GM23248 (cell line): Measurements from ENCODE around the gene TBXAS1. TPM values are rescaled to one million over a fixed set of nuclear protein-coding genes. Genes with fewer than 3 reads are reported as not detected.

Experiments
- DNase-seq: peaks from one replicate; pipeline ENCODE4 v3.0.0-alpha.2; 2015
- H2AFZ ChIP-seq: fragments of 200-600 bp; sonication (generic); 2 replicates; pipeline ENCODE4 v1.6.1; 2016; ENCODE audit warnings: antibody characterized with exemption
- H3F3A ChIP-seq: fragments of 200-600 bp; sonication (generic); 2 replicates; pipeline ENCODE4 v1.6.1; 2016; ENCODE audit warnings: mild to moderate bottlenecking, antibody characterized with exemption, mixed run types; ENCODE audit not compliant: insufficient read depth
- H3K27ac ChIP-seq: fragments of 200-600 bp; sonication (generic); 2 replicates; pipeline ENCODE4 v1.5.1; 2016; ENCODE audit warnings: mild to moderate bottlenecking
- H3K27me3 ChIP-seq: fragments of 200-600 bp; sonication (generic); replicated peaks from 2 replicates; pipeline ENCODE4 v1.6.1; 2016; ENCODE audit warnings: mild to moderate bottlenecking; ENCODE audit not compliant: insufficient read depth
- H3K36me3 ChIP-seq: fragments of 200-600 bp; sonication (generic); 2 replicates; pipeline ENCODE4 v1.6.1; 2016; ENCODE audit warnings: low read depth, mild to moderate bottlenecking
- H3K4me1 ChIP-seq: fragments of 200-600 bp; sonication (generic); 2 replicates; pipeline ENCODE4 v1.6.1; 2016; ENCODE audit warnings: mild to moderate bottlenecking; ENCODE audit not compliant: insufficient read depth
- H3K4me2 ChIP-seq: fragments of 200-600 bp; sonication (generic); one replicate; pipeline ENCODE4 v1.6.1; 2016; ENCODE audit warnings: mild to moderate bottlenecking; ENCODE audit not compliant: unreplicated experiment
- H3K4me3 ChIP-seq: fragments of 200-600 bp; sonication (generic); 2 replicates; pipeline ENCODE4 v1.5.1; 2016; ENCODE audit warnings: mild to moderate bottlenecking
- H3K79me2 ChIP-seq: fragments of 200-600 bp; sonication (generic); 2 replicates; pipeline ENCODE4 v1.6.1; 2016; ENCODE audit warnings: mild to moderate bottlenecking; ENCODE audit not compliant: insufficient read depth
- H3K9ac ChIP-seq: fragments of 200-600 bp; sonication (generic); 2 replicates; pipeline ENCODE4 v1.6.1; 2016; ENCODE audit warnings: mild to moderate bottlenecking
- H3K9me2 ChIP-seq: fragments of 200-600 bp; sonication (generic); 2 replicates; pipeline ENCODE4 v1.6.1; 2016; ENCODE audit warnings: mixed run types, mild to moderate bottlenecking, moderate library complexity; ENCODE audit not compliant: insufficient read depth
- H3K9me3 ChIP-seq: fragments of 200-600 bp; sonication (generic); one replicate; pipeline ENCODE4 v1.6.1; 2017; ENCODE audit warnings: low read depth
- H4K20me1 ChIP-seq: fragments of 200-600 bp; sonication (generic); 2 replicates; pipeline ENCODE4 v1.6.0; 2016; ENCODE audit not compliant: insufficient read depth
- EZH2 ChIP-seq: fragments of 200-600 bp; sonication (generic); IDR thresholded peaks from 2 replicates; pipeline ENCODE4 v1.6.1; 2018; ENCODE audit warnings: antibody characterized with exemption, mild to moderate bottlenecking; ENCODE audit not compliant: insufficient read depth, poor library complexity, severe bottlenecking
- EZH2phosphoT487 ChIP-seq: fragments of 200-600 bp; sonication (generic); IDR thresholded peaks from 2 replicates; pipeline ENCODE4 v1.6.1; 2018; ENCODE audit warnings: antibody characterized with exemption, moderate library complexity, mild to moderate bottlenecking, low read depth; ENCODE audit not compliant: insufficient read depth
- WGBS, 2 experiments: methylation state at CpG; one replicate each; pipeline ENCODE4 v1.1.6; 2015 to 2017; ENCODE audit warnings: low lambda C conversion rate in 2 of 2, low coverage in 1 of 2; ENCODE audit errors: missing lambda C conversion rate in 2 of 2; 5-methylcytosine and 5-hydroxymethylcytosine counted together
- in situ Hi-C: fragments of 300-500 bp; cut with MboI; formaldehyde crosslinking; loops from 2 replicates; pipeline ENCODE4 v1.15.0; 2020
- polyA plus RNA-seq: library from polyadenylated mRNA; unstranded; fragments of >200 nt; fragmentation: Nextera tagmentation; extraction: Ambion mirVana; gene quantifications from 2 replicates; pipeline ENCODE4 v1.2.1, GENCODE V29; 2016
- total RNA-seq: library from RNA; depleted of rRNA; stranded (reverse); fragments of >200 nt; shearing (Covaris generic); gene quantifications from 2 replicates; pipeline ENCODE4 v1.2.3, GENCODE V29; 2014

TBXAS1 gene
- total and polyA plus RNA-seq, 2 experiments from 2014 or later, result 0.49 TPM; not detected in 1

- TF ChIP-seq EZH2phosphoT487, result no peak
- no peak for TF ChIP-seq EZH2
- H3K27me3 ChIP-seq, result peaks cover 18% of the 10 kb centered on the region; the same call in 1 of the 2 replicates
- H3K9ac ChIP-seq, result no peak overlapping the region
- H3F3A ChIP-seq, result no peaks in the 10 kb centered on the region
- H4K20me1 ChIP-seq, result no peaks in the 10 kb centered on the region
- no peaks in the 10 kb centered on the region for H3K79me2 ChIP-seq
- H3K9me3 ChIP-seq, result no peaks in the 10 kb centered on the region
- no peak overlapping the region for H3K4me3 ChIP-seq
- in situ Hi-C loops, result loop anchor here (25.0 kb wide), 1 partner anchor 520 kb away; the partner anchor contains the start of gene KLRG2
- no peaks in the 10 kb centered on the region for H3K36me3 ChIP-seq
- DNase-seq, result no peak
- no peak overlapping the region for H3K27ac ChIP-seq
- 86% methylated on average over 10 to 11 of the region's 11 CpGs for WGBS, 2 experiments
- H2AFZ ChIP-seq, result no peak overlapping the region
- H3K4me1 ChIP-seq, result no peaks in the 10 kb centered on the region
- no peaks in the 10 kb centered on the region for H3K9me2 ChIP-seq
- H3K4me2 ChIP-seq, result no peak overlapping the region
Measured at GRCh38 chr7:140007051-140007690, 178.1 kb downstream of the TBXAS1 start.

GRCh38 chr7:140008755-140009610, 179.9 kb downstream of the TBXAS1 start:
- 84 to 85% methylated on average over 13 to 16 of the region's 16 CpGs for WGBS, 2 experiments
- Histone ChIP-seq H2AFZ (no peak overlapping the region), H3K9me3 (no peaks in the 10 kb centered on the region), H3K79me2 (no peaks in the 10 kb centered on the region), H3F3A (no peaks in the 10 kb centered on the region), H4K20me1 (no peaks in the 10 kb centered on the region), H3K27ac (no peak overlapping the region), H3K9me2 (no peaks in the 10 kb centered on the region), H3K4me3 (no peak overlapping the region), H3K4me2 (no peak overlapping the region), H3K9ac (no peak overlapping the region), H3K4me1 (no peaks in the 10 kb centered on the region), H3K36me3 (no peaks in the 10 kb centered on the region), H3K27me3 (peaks cover 24% of the 10 kb centered on the region; the same call in 1 of the 2 replicates)
- TF ChIP-seq EZH2, result no peak
- TF ChIP-seq EZH2phosphoT487, result no peak
- in situ Hi-C loops, result loop anchor here (25.0 kb wide), 1 partner anchor 522 kb away; the partner anchor contains the start of gene KLRG2
- DNase-seq, result no peak

GRCh38 chr7:140009735-140010134, 180.7 kb downstream of the TBXAS1 start:
- in situ Hi-C loops, result loop anchor here (25.0 kb wide), 1 partner anchor 522 kb away; the partner anchor contains the start of gene KLRG2
- WGBS, 2 experiments, result 20 to 78% methylated on average over 1 to 11 of the region's 11 CpGs

DNA sequence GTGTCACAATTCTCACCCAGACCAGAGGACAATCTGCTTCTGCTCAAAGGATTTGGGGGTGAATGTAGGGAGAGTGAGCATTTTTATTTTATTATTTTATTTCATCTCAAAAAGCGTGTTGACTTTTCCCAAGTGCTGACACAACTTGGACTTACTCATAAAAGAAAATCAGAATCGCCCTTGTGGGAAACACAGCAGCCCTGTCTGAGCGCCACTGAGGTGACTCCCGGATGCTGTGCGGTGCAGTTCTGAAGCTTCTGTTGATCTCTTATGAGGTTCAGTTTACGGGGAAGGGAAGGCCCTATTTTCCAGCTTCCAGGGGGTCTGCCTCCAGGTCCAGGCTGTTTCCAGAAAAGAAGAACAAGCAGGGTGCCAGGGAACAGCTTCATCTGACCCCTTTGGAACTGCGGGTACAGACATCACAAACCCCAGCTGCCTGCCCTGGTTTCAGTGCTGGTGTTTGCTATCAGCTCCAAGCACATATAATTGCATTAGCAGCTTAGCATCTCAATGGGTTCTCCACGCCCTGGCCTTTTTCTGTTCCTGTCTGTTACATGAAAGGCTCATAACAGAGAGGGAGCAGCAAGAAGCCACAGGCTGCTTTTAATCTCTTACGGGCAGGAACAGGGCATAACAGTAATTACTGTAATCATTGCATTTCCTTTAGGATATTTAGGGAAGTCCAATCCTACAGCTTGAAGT, 181.3 kb downstream of the TBXAS1 start:
- Histone ChIP-seq H3K9ac (no peak overlapping the region), H3K9me3 (no peaks in the 10 kb centered on the region), H3K4me1 (no peaks in the 10 kb centered on the region), H3K79me2 (no peaks in the 10 kb centered on the region), H3F3A (no peaks in the 10 kb centered on the region), H3K27me3 (peaks cover 24% of the 10 kb centered on the region; the same call in 1 of the 2 replicates), H2AFZ (no peak overlapping the region), H3K27ac (no peak overlapping the region), H3K4me3 (no peak overlapping the region), H3K4me2 (no peak overlapping the region), H3K9me2 (no peaks in the 10 kb centered on the region), H4K20me1 (no peaks in the 10 kb centered on the region), H3K36me3 (no peaks in the 10 kb centered on the region)
- DNase-seq, result no peak
- in situ Hi-C loops, result loop anchor here (25.0 kb wide), 1 partner anchor 523 kb away; the partner anchor contains the start of gene KLRG2
- TF ChIP-seq EZH2 (no peak), EZH2phosphoT487 (no peak)
- 69 to 74% methylated on average over 9 of the region's 9 CpGs for WGBS, 2 experiments

More at GRCh38 chr7:140009735-140010134, 180.7 kb downstream of the TBXAS1 start:
- H3K9me2 ChIP-seq, result no peaks in the 10 kb centered on the region
- no peak for TF ChIP-seq EZH2
- no peak for TF ChIP-seq EZH2phosphoT487
- H2AFZ ChIP-seq, result no peak overlapping the region
- no peak overlapping the region for H3K4me2 ChIP-seq
- no peak overlapping the region for H3K9ac ChIP-seq
- no peaks in the 10 kb centered on the region for H3K79me2 ChIP-seq
- DNase-seq, result no peak
- peaks cover 24% of the 10 kb centered on the region; the same call in 1 of the 2 replicates for H3K27me3 ChIP-seq
- H3K9me3 ChIP-seq, result no peaks in the 10 kb centered on the region
- no peaks in the 10 kb centered on the region for H4K20me1 ChIP-seq
- H3F3A ChIP-seq, result no peaks in the 10 kb centered on the region
- H3K4me3 ChIP-seq, result no peak overlapping the region
- H3K27ac ChIP-seq, result no peak overlapping the region
- no peaks in the 10 kb centered on the region for H3K36me3 ChIP-seq
- no peaks in the 10 kb centered on the region for H3K4me1 ChIP-seq
